A673 (cell line): ENCODE data around the gene HRH2.

Source experiments
- EZH2 ChIP-seq: fragments of 200-600 bp; sonication (generic); IDR thresholded peaks from 2 replicates; pipeline ENCODE4 v1.6.1; 2017; ENCODE audit warnings: borderline replicate concordance, low read depth, mild to moderate bottlenecking, mixed read lengths, antibody characterized with exemption, low read length; ENCODE audit not compliant: poor library complexity, severe bottlenecking
- TF ChIP-seq, protein P1 (sequence below): fragments of 300-800, 200-600 bp; sonication (generic); conservative IDR thresholded peaks from 2 replicates; pipeline ENCODE4 v1.5.1; 2017; ENCODE audit warnings: low read depth, mild to moderate bottlenecking, antibody characterized with exemption, low read length, moderate library complexity, mixed read lengths

DNA sequence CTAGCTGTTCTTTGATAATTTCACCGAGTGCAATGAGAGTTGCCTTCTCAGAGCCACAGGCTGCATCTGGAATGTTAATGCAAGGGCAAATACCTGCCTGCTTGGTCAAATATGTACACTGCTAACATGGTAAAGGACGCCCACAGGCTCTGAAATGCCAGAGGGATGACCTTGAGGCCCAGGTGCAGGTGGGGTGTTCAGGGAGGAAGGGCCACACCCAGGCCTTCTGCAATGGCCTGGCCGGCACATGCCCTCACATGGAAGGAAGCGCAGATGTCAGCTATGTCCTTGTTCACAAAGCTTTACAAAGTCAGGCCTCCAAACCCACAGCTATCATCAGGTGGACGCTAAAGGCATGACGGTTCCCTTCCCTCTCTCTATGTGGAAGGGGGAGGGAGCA, 48.6 kb downstream of the HRH2 start:
- TF ChIP-seq EZH2: no peak
- TF ChIP-seq, protein P1, sequence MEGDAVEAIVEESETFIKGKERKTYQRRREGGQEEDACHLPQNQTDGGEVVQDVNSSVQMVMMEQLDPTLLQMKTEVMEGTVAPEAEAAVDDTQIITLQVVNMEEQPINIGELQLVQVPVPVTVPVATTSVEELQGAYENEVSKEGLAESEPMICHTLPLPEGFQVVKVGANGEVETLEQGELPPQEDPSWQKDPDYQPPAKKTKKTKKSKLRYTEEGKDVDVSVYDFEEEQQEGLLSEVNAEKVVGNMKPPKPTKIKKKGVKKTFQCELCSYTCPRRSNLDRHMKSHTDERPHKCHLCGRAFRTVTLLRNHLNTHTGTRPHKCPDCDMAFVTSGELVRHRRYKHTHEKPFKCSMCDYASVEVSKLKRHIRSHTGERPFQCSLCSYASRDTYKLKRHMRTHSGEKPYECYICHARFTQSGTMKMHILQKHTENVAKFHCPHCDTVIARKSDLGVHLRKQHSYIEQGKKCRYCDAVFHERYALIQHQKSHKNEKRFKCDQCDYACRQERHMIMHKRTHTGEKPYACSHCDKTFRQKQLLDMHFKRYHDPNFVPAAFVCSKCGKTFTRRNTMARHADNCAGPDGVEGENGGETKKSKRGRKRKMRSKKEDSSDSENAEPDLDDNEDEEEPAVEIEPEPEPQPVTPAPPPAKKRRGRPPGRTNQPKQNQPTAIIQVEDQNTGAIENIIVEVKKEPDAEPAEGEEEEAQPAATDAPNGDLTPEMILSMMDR: no peak
